NB4 (cell line): ENCODE data around the gene RRAS2.

ENCODE experiments used
- DNase-seq: peaks from one replicate; pipeline ENCODE4 v3.0.0; 2010; ENCODE audit warnings: low read depth
- H3K4me3 ChIP-seq: one replicate; pipeline ENCODE4 v1.5.1; 2011; ENCODE audit warnings: mild to moderate bottlenecking, low read depth, low read length, moderate library complexity
- CTCF ChIP-seq: IDR thresholded peaks from one replicate; pipeline ENCODE4 v1.5.1; 2012; ENCODE audit warnings: low read depth, low read length
- MYC ChIP-seq: IDR thresholded peaks from 2 replicates; pipeline ENCODE4 v1.6.1; 2011; ENCODE audit warnings: low read depth, low read length
- POLR2A ChIP-seq: IDR thresholded peaks from 2 replicates; pipeline ENCODE4 v1.6.1; 2011; ENCODE audit warnings: mild to moderate bottlenecking; ENCODE audit not compliant: insufficient read length; ENCODE audit errors: extremely low read depth
- TF ChIP-seq, protein P1 (sequence below): IDR thresholded peaks from 2 replicates; pipeline ENCODE4 v1.6.1; 2011; ENCODE audit warnings: low read depth, low read length

RRAS2 gene

GRCh38 chr11:14336507-14337503 lies 22.2 kb downstream of the RRAS2 start:
- no peak for DNase-seq
- H3K4me3 ChIP-seq = no peak overlapping the region
- TF ChIP-seq POLR2A (no peak), CTCF (no peak)
- TF ChIP-seq, protein P1, sequence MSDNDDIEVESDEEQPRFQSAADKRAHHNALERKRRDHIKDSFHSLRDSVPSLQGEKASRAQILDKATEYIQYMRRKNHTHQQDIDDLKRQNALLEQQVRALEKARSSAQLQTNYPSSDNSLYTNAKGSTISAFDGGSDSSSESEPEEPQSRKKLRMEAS = no peak

DNA sequence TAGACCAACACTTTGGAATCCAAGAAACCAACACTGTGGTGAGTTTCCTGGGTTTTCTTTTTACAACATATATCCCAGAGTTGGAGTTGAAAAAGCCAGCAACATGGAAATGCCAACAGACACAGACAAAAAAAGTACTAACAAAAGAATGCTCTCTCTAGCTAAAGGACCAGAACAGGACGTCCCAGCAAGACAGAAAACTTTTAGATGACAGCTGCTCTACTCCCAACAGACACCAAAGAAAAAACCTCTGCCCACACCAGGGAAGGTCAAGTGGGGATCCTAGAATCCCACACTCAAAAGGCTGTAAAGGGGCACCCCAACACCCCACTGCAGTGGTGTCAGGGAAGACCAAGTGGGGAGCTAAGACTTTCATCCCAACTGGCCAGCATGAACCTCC lies 23.3 kb downstream of the RRAS2 start:
- TF ChIP-seq, protein P1 = no peak
- TF ChIP-seq CTCF (no peak), POLR2A (no peak), MYC (no peak)
- no peak overlapping the region for H3K4me3 ChIP-seq
- DNase-seq = no peak

- H3K4me3 ChIP-seq = no peak overlapping the region
- DNase-seq = no peak
- TF ChIP-seq, protein P1 = no peak
- TF ChIP-seq POLR2A = no peak
- no peak for TF ChIP-seq CTCF
- no peak for TF ChIP-seq MYC
These were observed 24.1 kb downstream of the RRAS2 start for GRCh38 chr11:14334893-14335292.

DNA sequence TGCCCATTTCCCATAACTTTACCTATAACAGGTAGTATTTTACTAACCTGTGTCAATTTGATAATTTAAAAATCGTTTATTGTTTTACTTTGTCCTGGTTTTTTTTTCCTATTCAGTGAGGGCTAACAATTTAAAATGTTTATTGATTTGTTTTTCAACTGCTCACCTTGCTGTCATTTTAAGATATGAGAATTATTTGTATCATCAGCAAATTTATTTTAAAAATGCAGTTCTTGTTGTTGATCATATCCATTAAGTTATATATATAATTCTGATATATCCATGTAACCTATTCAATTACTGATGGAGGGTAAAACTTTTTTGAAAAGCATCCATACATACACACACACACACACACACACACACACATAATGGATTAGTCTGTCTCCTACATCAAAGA lies 24.8 kb downstream of the RRAS2 start:
- no peak overlapping the region for H3K4me3 ChIP-seq
- TF ChIP-seq MYC = no peak
- TF ChIP-seq CTCF = no peak
- TF ChIP-seq, protein P1 = no peak
- TF ChIP-seq POLR2A = no peak
- DNase-seq = no peak

- H3K4me3 ChIP-seq = no peak overlapping the region
- no peak for DNase-seq
- TF ChIP-seq POLR2A = no peak
These were observed 27.4 kb downstream of the RRAS2 start for GRCh38 chr11:14331476-14332136.

DNA sequence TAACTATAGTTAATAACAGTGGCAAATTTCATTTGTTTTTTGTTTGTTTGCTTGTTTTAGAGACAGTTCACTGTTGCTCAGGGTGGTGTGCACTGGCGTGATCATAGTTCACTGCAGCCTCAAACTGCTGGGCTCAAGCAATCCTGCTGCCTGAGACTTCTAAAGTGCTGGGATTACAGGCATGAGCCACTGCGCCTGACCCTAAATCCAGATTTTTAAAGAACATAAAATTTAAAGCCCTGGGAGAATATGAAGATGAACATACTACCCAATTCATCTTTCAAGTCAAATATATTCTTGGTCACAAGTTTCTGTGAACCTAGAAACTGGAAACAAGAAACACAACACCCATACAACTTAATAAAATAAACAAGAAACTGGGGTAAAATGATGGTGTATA lies 28.1 kb downstream of the RRAS2 start:
- DNase-seq = no peak
- no peak overlapping the region for H3K4me3 ChIP-seq
- no peak for TF ChIP-seq MYC
- TF ChIP-seq CTCF = no peak
- TF ChIP-seq, protein P1 = no peak
- no peak for TF ChIP-seq POLR2A
